ENCODE measurements around the gene FAM47B.

FAM47B gene

GRCh38 chrX:34956916-34957315, 14.3 kb downstream of the FAM47B start:
- Histone ChIP-seq H3K9ac (no peak overlapping the region), H3K4me1 (ENCODE audit: low read depth, poor library complexity, severe bottlenecking) (no peaks in the 10 kb centered on the region), H2AFZ (ENCODE audit: low read depth) (no peak overlapping the region), H3K27ac (no peak overlapping the region), H3K4me2 (no peak overlapping the region), H3K27me3 (ENCODE audit: insufficient read depth, low read depth) (no peaks in the 10 kb centered on the region), H3K4me3 (IDR thresholded peaks at IDR 0.05; ENCODE audit: insufficient read depth, low read depth, low read length) (no peak overlapping the region), H3K36me3 (ENCODE audit: insufficient read depth) (no peaks in the 10 kb centered on the region), H4K20me1 (ENCODE audit: insufficient read depth) (no peaks in the 10 kb centered on the region), H3K79me2 (ENCODE audit: insufficient read depth, low read depth) (no peaks in the 10 kb centered on the region)
- no peak for TF ChIP-seq CTCF (conservative IDR thresholded peaks at IDR 0.05; ENCODE audit: low read depth, low read length)

- no peak for TF ChIP-seq CTCF (conservative IDR thresholded peaks at IDR 0.05; ENCODE audit: low read depth, low read length)
Measured at GRCh38 chrX:34961662-34962061, 19.1 kb downstream of the FAM47B start.

GRCh38 chrX:34972206-34972605, 29.6 kb downstream of the FAM47B start:
- H3K4me1 ChIP-seq (ENCODE audit: low read depth, poor library complexity, severe bottlenecking) = no peaks in the 10 kb centered on the region
- no peaks in the 10 kb centered on the region for H3K79me2 ChIP-seq (ENCODE audit: insufficient read depth, low read depth)
- H3K27ac ChIP-seq = no peak overlapping the region
- no peak overlapping the region for H3K9ac ChIP-seq
- H2AFZ ChIP-seq (ENCODE audit: low read depth) = no peak overlapping the region
- H3K27me3 ChIP-seq (ENCODE audit: insufficient read depth, low read depth) = no peaks in the 10 kb centered on the region
- no peaks in the 10 kb centered on the region for H4K20me1 ChIP-seq (ENCODE audit: insufficient read depth)
- TF ChIP-seq CTCF (conservative IDR thresholded peaks at IDR 0.05; ENCODE audit: low read depth, low read length) = no peak
- H3K36me3 ChIP-seq (ENCODE audit: insufficient read depth) = no peaks in the 10 kb centered on the region
- H3K4me3 ChIP-seq (IDR thresholded peaks at IDR 0.05; ENCODE audit: insufficient read depth, low read depth, low read length) = no peak overlapping the region
- H3K4me2 ChIP-seq = no peak overlapping the region

More at GRCh38 chrX:34961662-34962061, 19.1 kb downstream of the FAM47B start:
- Histone ChIP-seq H3K4me1 (ENCODE audit: low read depth, poor library complexity, severe bottlenecking) (no peaks in the 10 kb centered on the region), H3K79me2 (ENCODE audit: insufficient read depth, low read depth) (no peaks in the 10 kb centered on the region), H2AFZ (ENCODE audit: low read depth) (no peak overlapping the region), H3K27ac (no peak overlapping the region), H3K9ac (no peak overlapping the region), H3K36me3 (ENCODE audit: insufficient read depth) (no peaks in the 10 kb centered on the region), H3K4me3 (IDR thresholded peaks at IDR 0.05; ENCODE audit: insufficient read depth, low read depth, low read length) (no peak overlapping the region), H3K4me2 (no peak overlapping the region), H4K20me1 (ENCODE audit: insufficient read depth) (no peaks in the 10 kb centered on the region), H3K27me3 (ENCODE audit: insufficient read depth, low read depth) (no peaks in the 10 kb centered on the region)

GRCh38 chrX:34978171-34978570, 35.6 kb downstream of the FAM47B start:
- Histone ChIP-seq H3K9ac (no peak overlapping the region), H4K20me1 (ENCODE audit: insufficient read depth) (no peaks in the 10 kb centered on the region), H3K36me3 (ENCODE audit: insufficient read depth) (no peaks in the 10 kb centered on the region), H3K27me3 (ENCODE audit: insufficient read depth, low read depth) (no peaks in the 10 kb centered on the region), H3K4me2 (no peak overlapping the region), H3K4me1 (ENCODE audit: low read depth, poor library complexity, severe bottlenecking) (no peaks in the 10 kb centered on the region), H2AFZ (ENCODE audit: low read depth) (no peak overlapping the region), H3K27ac (no peak overlapping the region), H3K4me3 (IDR thresholded peaks at IDR 0.05; ENCODE audit: insufficient read depth, low read depth, low read length) (no peak overlapping the region), H3K79me2 (ENCODE audit: insufficient read depth, low read depth) (no peaks in the 10 kb centered on the region)
- no peak for TF ChIP-seq CTCF (conservative IDR thresholded peaks at IDR 0.05; ENCODE audit: low read depth, low read length)

Measured in KMS-11 (cell line).